Gastroesophageal sphincter (tissue), 4 donors: ENCODE data around the gene ACSS3. TPM values are rescaled to one million over a fixed set of nuclear protein-coding genes. Genes with fewer than 3 reads are reported as not detected.

Experiments used
- ATAC-seq: fragments of 150-250 bp; one replicate; pipeline ENCODE4 v1.9.1; 2016; ENCODE audit warnings: mild to moderate bottlenecking, moderate library complexity
- H3K27ac ChIP-seq, 4 donors: fragments of 200-600 bp; sonication (generic) in 3 of 4; 1 replicate in 3 of 4; 2 replicates in 1 of 4; pipeline ENCODE4 v1.5.1; 2016 to 2019
- H3K27me3 ChIP-seq: fragments of 200-600 bp; sonication (generic); one replicate; pipeline ENCODE4 v1.5.1; 2019
- H3K36me3 ChIP-seq, 2 donors: fragments of 200-600 bp; sonication (generic); one replicate each; pipeline ENCODE4 v1.5.1; 2019; ENCODE audit warnings: control low read depth in 1 of 2
- H3K4me1 ChIP-seq, 3 donors: fragments of 200-600 bp; sonication (generic); 1 replicate in 2 of 3; 2 replicates in 1 of 3; pipeline ENCODE4 v1.5.1; 2016 to 2019; ENCODE audit warnings: control low read depth in 2 of 3
- H3K4me3 ChIP-seq, 2 donors: fragments of 200-600 bp; sonication (generic); one replicate each; pipeline ENCODE4 v1.5.1; 2019; ENCODE audit warnings: mild to moderate bottlenecking in 1 of 2, moderate library complexity in 1 of 2
- H3K9me3 ChIP-seq, 3 donors: fragments of 200-600 bp; sonication (generic); one replicate each; pipeline ENCODE4 v1.5.1; 2017 to 2019; ENCODE audit warnings: control low read depth in 2 of 3
- EP300 ChIP-seq: sonication (generic); formaldehyde crosslinking; IDR thresholded peaks from one replicate; pipeline ENCODE4 v1.6.1; 2017; ENCODE audit warnings: antibody characterized with exemption, mild to moderate bottlenecking
- POLR2A ChIP-seq, 2 donors: fragments of 450-650 bp; IDR thresholded peaks; one replicate each; pipeline ENCODE4 v1.6.1; 2017; ENCODE audit warnings: antibody characterized with exemption in 2 of 2, mild to moderate bottlenecking in 2 of 2, moderate library complexity in 1 of 2
- POLR2AphosphoS5 ChIP-seq: sonication (generic); formaldehyde crosslinking; IDR thresholded peaks from one replicate; pipeline ENCODE4 v1.6.1; 2017; ENCODE audit warnings: antibody characterized with exemption
- WGBS, 2 donors: methylation state at CpG; one replicate each; pipeline ENCODE4 v1.1.5; 2018; ENCODE audit warnings: low coverage in 1 of 2; 5-methylcytosine and 5-hydroxymethylcytosine counted together
- total RNA-seq, 4 donors: library from RNA; depleted of rRNA; stranded (reverse); fragments of >200 nt; gene quantifications; one replicate each; pipeline ENCODE4 v1.1.0, GENCODE V29; 2016
- TF ChIP-seq, protein P1 (sequence below), 4 experiments: fragments of 200-600 bp in 2 of 4; fragments of 450-650 bp in 2 of 4; sonication (generic) in 1 of 4; IDR thresholded peaks; one replicate each; pipeline ENCODE4 v1.5.1; 2017 to 2019; ENCODE audit warnings: antibody characterized with exemption in 4 of 4, mild to moderate bottlenecking in 2 of 4, moderate library complexity in 2 of 4

Gene ACSS3
- total RNA-seq, 4 donors from 2014 or later: 6.8 to 19.0 (median 13.5) TPM

DNA sequence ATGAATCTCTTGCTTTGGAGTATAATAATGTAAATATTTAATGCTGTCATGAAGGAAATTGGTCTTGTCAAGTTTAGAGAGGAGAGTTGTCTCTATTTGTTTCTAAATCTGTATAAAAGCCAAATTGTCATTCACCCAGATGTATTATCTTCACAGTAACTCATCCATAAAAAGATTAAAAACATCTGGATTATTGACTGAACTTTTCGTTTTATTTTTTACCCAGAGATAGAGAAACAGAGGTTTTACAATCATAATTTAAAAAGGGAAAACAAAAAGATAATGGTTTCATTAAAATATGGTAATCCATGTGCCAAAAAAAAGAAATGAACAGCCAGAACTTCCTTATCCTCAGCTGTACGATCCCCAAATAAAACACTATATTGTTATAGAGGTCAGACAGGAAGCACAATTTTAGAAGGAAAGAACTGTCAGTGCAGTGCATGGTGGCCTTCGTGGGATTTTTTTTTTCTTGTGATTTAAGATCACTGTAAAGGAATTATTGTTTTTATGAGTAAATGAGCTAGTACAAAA lies 125.9 kb downstream of the ACSS3 start:
- Histone ChIP-seq H3K9me3 (no peaks in the 10 kb centered on the region), H3K4me3 (no peak overlapping the region), H3K27ac (no peak overlapping the region), H3K27me3 (no peaks in the 10 kb centered on the region), H3K36me3 (no peaks in the 10 kb centered on the region), H3K4me1 (no peaks in the 10 kb centered on the region)
- ATAC-seq: no peak
- 20 to 24% methylated on average over 3 of the region's 3 CpGs for WGBS, 2 donors
- TF ChIP-seq POLR2AphosphoS5 (no peak), POLR2A (IDR thresholded peaks at IDR 0.05) (no peak), EP300 (no peak)
- TF ChIP-seq, protein P1, sequence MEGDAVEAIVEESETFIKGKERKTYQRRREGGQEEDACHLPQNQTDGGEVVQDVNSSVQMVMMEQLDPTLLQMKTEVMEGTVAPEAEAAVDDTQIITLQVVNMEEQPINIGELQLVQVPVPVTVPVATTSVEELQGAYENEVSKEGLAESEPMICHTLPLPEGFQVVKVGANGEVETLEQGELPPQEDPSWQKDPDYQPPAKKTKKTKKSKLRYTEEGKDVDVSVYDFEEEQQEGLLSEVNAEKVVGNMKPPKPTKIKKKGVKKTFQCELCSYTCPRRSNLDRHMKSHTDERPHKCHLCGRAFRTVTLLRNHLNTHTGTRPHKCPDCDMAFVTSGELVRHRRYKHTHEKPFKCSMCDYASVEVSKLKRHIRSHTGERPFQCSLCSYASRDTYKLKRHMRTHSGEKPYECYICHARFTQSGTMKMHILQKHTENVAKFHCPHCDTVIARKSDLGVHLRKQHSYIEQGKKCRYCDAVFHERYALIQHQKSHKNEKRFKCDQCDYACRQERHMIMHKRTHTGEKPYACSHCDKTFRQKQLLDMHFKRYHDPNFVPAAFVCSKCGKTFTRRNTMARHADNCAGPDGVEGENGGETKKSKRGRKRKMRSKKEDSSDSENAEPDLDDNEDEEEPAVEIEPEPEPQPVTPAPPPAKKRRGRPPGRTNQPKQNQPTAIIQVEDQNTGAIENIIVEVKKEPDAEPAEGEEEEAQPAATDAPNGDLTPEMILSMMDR (IDR thresholded peaks at IDR 0.05): no peak

DNA sequence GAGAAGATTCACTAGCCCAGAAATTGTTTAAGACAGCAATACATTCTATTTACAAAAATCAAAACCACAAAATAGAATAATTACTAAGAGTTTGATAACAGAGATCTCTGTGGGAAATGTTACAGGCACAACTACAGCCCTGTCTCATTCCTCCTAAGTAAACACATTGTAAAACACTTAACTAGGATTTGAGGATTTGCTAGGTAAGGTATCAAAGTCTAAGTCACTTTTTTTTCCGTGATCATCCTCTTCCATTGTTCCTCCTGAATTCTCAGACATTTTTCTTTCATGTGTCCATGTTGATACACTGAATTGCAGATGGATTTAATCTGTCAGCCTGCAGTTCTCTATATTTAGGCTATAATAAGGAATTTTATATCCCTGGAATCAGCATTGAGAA lies 127.5 kb downstream of the ACSS3 start:
- Histone ChIP-seq H3K9me3 (no peaks in the 10 kb centered on the region), H3K4me1 (peaks cover 0 to 9% (median 0%) of the 10 kb centered on the region in 3 donors), H3K27me3 (no peaks in the 10 kb centered on the region), H3K4me3 (no peak overlapping the region), H3K36me3 (no peaks in the 10 kb centered on the region), H3K27ac (no peak overlapping the region)
- 80 to 100% methylated on average over 1 of the region's 1 CpG for WGBS, 2 donors
- TF ChIP-seq POLR2A (IDR thresholded peaks at IDR 0.05) (no peak), POLR2AphosphoS5 (no peak)
- no peak for ATAC-seq

DNA sequence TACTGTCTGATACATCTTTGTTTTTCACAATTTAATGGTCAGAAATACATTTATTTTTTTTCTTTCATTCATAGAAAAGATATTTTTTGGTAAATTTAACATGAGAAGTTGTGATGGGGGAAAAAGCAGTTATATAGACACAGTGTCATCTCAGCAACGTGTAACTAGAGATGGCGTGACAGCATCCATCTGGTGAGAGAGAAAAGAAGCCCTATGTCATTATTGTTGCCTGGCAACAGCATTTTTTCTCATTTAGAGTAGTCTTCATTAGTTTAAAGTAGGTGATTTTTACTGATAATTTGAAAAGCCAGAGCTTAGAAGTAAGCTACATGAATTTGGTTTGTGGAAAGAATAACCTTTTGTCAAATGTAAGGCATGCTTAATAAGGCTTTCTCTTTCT lies 128.6 kb downstream of the ACSS3 start:
- Histone ChIP-seq H3K27me3 (no peaks in the 10 kb centered on the region), H3K9me3 (no peaks in the 10 kb centered on the region), H3K27ac (no peak overlapping the region), H3K4me1 (peaks cover 0 to 9% (median 0%) of the 10 kb centered on the region in 3 donors), H3K36me3 (no peaks in the 10 kb centered on the region), H3K4me3 (no peak overlapping the region)
- 67 to 77% methylated on average over 2 of the region's 2 CpGs for WGBS, 2 donors
- TF ChIP-seq POLR2AphosphoS5 (no peak), EP300 (no peak), POLR2A (IDR thresholded peaks at IDR 0.05) (no peak)
- TF ChIP-seq, protein P1 (IDR thresholded peaks at IDR 0.05): no peak
- ATAC-seq: no peak

DNA sequence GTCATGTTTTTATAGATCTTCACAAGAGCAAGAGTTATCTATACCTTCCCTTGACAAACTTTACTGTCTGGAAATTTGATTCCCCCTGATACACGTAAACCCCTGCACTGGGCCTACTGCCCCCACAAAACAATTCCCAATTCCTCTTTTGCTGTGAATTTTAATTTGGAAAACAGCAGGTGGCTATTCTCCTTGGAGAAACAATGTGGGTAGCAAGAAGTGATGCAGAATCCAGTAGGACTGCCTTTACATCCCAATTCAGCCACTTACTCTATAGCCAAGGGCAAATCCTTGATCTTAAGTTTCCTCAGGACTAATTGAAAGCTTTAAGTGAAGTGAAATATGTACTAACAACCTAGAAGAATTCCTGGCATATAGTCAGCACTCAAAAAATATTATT lies 129.3 kb downstream of the ACSS3 start:
- H3K4me1 ChIP-seq: peaks cover 0 to 9% (median 0%) of the 10 kb centered on the region in 3 donors
- H3K36me3 ChIP-seq: no peaks in the 10 kb centered on the region
- H3K9me3 ChIP-seq: no peaks in the 10 kb centered on the region
- TF ChIP-seq POLR2AphosphoS5: no peak
- no peak for TF ChIP-seq POLR2A (IDR thresholded peaks at IDR 0.05)
- TF ChIP-seq EP300: no peak
- TF ChIP-seq, protein P1 (IDR thresholded peaks at IDR 0.05): no peak
- no peak overlapping the region for H3K4me3 ChIP-seq
- 91 to 100% methylated on average over 1 of the region's 1 CpG for WGBS, 2 donors
- ATAC-seq: no peak
- no peaks in the 10 kb centered on the region for H3K27me3 ChIP-seq
- H3K27ac ChIP-seq: no peak overlapping the region

DNA sequence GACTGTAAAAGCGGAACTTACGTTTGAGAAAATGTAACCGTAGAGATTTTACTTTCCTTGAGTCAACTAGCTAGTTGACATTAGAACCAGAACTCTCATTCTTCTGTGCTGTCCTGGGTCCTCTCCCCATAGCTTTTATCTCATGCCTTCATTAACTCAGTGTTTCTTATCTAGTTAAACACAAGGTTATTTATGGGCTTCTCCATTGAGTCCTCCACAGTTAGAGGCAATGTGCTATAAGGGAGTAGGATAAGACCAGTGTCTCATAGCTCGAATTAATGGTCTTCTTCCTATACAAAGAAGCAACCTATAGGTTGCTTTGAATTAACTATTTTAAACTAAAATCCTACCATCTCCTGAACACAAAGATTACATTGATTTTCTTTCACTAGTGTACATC lies 129.8 kb downstream of the ACSS3 start:
- Histone ChIP-seq H3K9me3 (no peaks in the 10 kb centered on the region), H3K27ac (no peak overlapping the region), H3K4me3 (no peak overlapping the region), H3K27me3 (no peaks in the 10 kb centered on the region), H3K4me1 (peaks cover 0 to 9% (median 0%) of the 10 kb centered on the region in 3 donors), H3K36me3 (no peaks in the 10 kb centered on the region)
- ATAC-seq: no peak
- TF ChIP-seq, protein P1 (IDR thresholded peaks at IDR 0.05): no peak
- TF ChIP-seq POLR2AphosphoS5: no peak
- WGBS, 2 donors: 67 to 85% methylated on average over 4 of the region's 4 CpGs
